Gastroesophageal sphincter (tissue), 3 donors: Measurements from ENCODE around the gene PTPRS.

Experiments used
- POLR2A ChIP-seq, 2 donors: fragments of 450-650 bp; IDR thresholded peaks; one replicate each; pipeline ENCODE4 v1.6.1; 2017; ENCODE audit warnings: antibody characterized with exemption in 2 of 2, mild to moderate bottlenecking in 2 of 2, moderate library complexity in 1 of 2
- TF ChIP-seq, protein P1 (sequence below), 4 experiments: fragments of 200-600 bp in 2 of 4; fragments of 450-650 bp in 2 of 4; sonication (generic) in 1 of 4; IDR thresholded peaks; one replicate each; pipeline ENCODE4 v1.5.1; 2017 to 2019; ENCODE audit warnings: antibody characterized with exemption in 4 of 4, mild to moderate bottlenecking in 2 of 4, moderate library complexity in 2 of 4

DNA sequence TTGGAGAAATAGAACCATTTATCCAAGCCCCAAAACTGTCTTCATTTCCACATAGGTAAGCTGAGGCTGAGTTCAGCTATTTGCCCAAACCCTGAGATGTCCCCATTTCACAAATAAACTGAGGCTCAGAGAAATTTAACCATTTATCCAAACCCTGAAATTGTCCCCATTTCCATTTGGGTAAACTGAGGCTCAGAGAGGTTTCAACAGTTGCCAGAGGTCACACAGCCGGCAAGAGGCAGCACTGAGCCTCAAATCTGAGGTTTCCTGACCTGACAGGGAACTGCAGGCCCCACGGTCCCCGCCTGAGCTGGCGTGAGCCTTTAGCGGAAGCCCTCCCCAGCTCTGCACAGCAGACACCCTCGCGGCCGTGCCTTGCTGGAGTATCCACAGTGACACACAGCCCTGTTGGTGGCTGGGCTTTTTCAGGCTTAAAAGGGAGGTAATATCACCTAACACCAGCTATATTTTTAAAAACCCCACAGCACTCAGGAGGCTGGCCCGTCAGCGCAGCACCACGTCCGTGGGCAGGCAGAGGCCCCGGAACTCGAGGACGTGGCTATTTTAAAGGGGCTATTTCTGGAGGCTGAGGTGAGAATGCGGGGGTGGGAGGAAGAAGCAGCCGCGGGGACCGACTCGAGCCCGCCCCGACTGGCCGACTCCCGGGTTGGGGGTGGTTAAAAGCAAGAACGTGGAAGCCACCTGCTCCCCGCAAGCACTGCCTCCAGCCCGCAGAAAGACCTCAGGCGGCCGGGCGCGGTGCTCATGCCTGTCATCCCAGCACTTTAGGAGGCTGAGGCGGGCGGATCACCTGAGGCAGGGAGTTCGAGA, 18.5 kb downstream of the PTPRS start:
- no peak for TF ChIP-seq POLR2A (IDR thresholded peaks at IDR 0.05)
- TF ChIP-seq, protein P1, sequence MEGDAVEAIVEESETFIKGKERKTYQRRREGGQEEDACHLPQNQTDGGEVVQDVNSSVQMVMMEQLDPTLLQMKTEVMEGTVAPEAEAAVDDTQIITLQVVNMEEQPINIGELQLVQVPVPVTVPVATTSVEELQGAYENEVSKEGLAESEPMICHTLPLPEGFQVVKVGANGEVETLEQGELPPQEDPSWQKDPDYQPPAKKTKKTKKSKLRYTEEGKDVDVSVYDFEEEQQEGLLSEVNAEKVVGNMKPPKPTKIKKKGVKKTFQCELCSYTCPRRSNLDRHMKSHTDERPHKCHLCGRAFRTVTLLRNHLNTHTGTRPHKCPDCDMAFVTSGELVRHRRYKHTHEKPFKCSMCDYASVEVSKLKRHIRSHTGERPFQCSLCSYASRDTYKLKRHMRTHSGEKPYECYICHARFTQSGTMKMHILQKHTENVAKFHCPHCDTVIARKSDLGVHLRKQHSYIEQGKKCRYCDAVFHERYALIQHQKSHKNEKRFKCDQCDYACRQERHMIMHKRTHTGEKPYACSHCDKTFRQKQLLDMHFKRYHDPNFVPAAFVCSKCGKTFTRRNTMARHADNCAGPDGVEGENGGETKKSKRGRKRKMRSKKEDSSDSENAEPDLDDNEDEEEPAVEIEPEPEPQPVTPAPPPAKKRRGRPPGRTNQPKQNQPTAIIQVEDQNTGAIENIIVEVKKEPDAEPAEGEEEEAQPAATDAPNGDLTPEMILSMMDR (IDR thresholded peaks at IDR 0.05): no peak
